ENCODE results near the gene MAP2K4. TPM values are rescaled to one million over a fixed set of nuclear protein-coding genes. Genes with fewer than 3 reads are reported as not detected.

The MAP2K4 gene
- total and polyA plus RNA-seq, 4 experiments from 2014 or later = 29.4 to 41.3 (median 32.6) TPM

- peaks cover 24 to 60% (median 42%) of the 10 kb centered on the region in 4 donors for H3K4me1 Mint-ChIP-seq
- Histone ChIP-seq H3K9me3 (ENCODE audit: control insufficient read depth in 1 of 2, low read length in 2 of 2) (no peaks in the 10 kb centered on the region), H3K27ac (ENCODE audit: low read depth, low read length) (no peak overlapping the region), H3K36me3 (ENCODE audit: insufficient read depth, low read length) (no peaks in the 10 kb centered on the region), H3K27me3 (ENCODE audit: insufficient read depth, low read length) (no peaks in the 10 kb centered on the region), H3K4me3 (ENCODE audit: low read length in 2 of 2) (no peak overlapping the region), H3K4me1 (ENCODE audit: insufficient read depth, low read length) (peaks cover 24% of the 10 kb centered on the region)
- H3K4me3 Mint-ChIP-seq = no peak overlapping the region
- CTCF ChIA-PET (ENCODE audit: partially characterized antibody) = interaction anchor here (2.0 kb wide), 1 partner anchor 12 kb away, joined by 8 read pairs; no protein-coding TSS in a partner anchor
- no peaks in the 10 kb centered on the region for H3K9me3 Mint-ChIP-seq
- H3K27ac Mint-ChIP-seq = no peak overlapping the region
- H3K27me3 Mint-ChIP-seq = no peaks in the 10 kb centered on the region
- intact Hi-C loops (cut with micrococcal nuclease) = no loop called here
- POLR2A ChIA-PET (ENCODE audit: partially characterized antibody) = no interaction called here
- no peak for DNase-seq
- peaks cover 7 to 19% of the 10 kb centered on the region in 2 donors for H3K36me3 Mint-ChIP-seq
These were observed 13.9 kb downstream of the MAP2K4 start for GRCh38 chr17:12034538-12034937.

GRCh38 chr17:12035673-12036072, 15.0 kb downstream of the MAP2K4 start:
- POLR2A ChIA-PET (ENCODE audit: partially characterized antibody) = no interaction called here
- Mint-ChIP-seq H3K36me3 (peaks cover 7 to 19% of the 10 kb centered on the region in 2 donors), H3K27ac (no peak overlapping the region), H3K9me3 (no peaks in the 10 kb centered on the region), H3K4me3 (no peak overlapping the region), H3K27me3 (no peaks in the 10 kb centered on the region), H3K4me1 (peaks cover 19 to 55% (median 37%) of the 10 kb centered on the region in 4 donors)
- intact Hi-C loops (cut with micrococcal nuclease) = no loop called here
- H3K36me3 ChIP-seq (ENCODE audit: insufficient read depth, low read length) = no peaks in the 10 kb centered on the region
- H3K4me1 ChIP-seq (ENCODE audit: insufficient read depth, low read length) = peaks cover 16% of the 10 kb centered on the region
- no peak overlapping the region for H3K27ac ChIP-seq (ENCODE audit: low read depth, low read length)
- H3K4me3 ChIP-seq (ENCODE audit: low read length in 2 of 2) = no peak overlapping the region
- H3K27me3 ChIP-seq (ENCODE audit: insufficient read depth, low read length) = no peaks in the 10 kb centered on the region
- no peaks in the 10 kb centered on the region for H3K9me3 ChIP-seq (ENCODE audit: control insufficient read depth in 1 of 2, low read length in 2 of 2)
- DNase-seq = no peak
- CTCF ChIA-PET (ENCODE audit: partially characterized antibody) = no interaction called here

- H3K4me3 ChIP-seq (ENCODE audit: low read length in 2 of 2) = no peak overlapping the region
- H3K4me3 Mint-ChIP-seq = no peak overlapping the region
- H3K4me1 Mint-ChIP-seq = peaks cover 22 to 54% (median 39%) of the 10 kb centered on the region in 4 donors
- no peak overlapping the region for H3K27ac Mint-ChIP-seq
- no peaks in the 10 kb centered on the region for H3K9me3 Mint-ChIP-seq
- H3K9me3 ChIP-seq (ENCODE audit: control insufficient read depth in 1 of 2, low read length in 2 of 2) = no peaks in the 10 kb centered on the region
- no peaks in the 10 kb centered on the region for H3K27me3 ChIP-seq (ENCODE audit: insufficient read depth, low read length)
- ChIA-PET POLR2A (ENCODE audit: partially characterized antibody) (no interaction called here), CTCF (ENCODE audit: partially characterized antibody) (no interaction called here)
- intact Hi-C loops (cut with micrococcal nuclease) = no loop called here
- H3K4me1 ChIP-seq (ENCODE audit: insufficient read depth, low read length) = peaks cover 8% of the 10 kb centered on the region
- H3K36me3 Mint-ChIP-seq = peaks cover 7 to 29% of the 10 kb centered on the region in 2 donors
- no peak overlapping the region for H3K27ac ChIP-seq (ENCODE audit: low read depth, low read length)
- H3K27me3 Mint-ChIP-seq = no peaks in the 10 kb centered on the region
- no peak for DNase-seq
- no peaks in the 10 kb centered on the region for H3K36me3 ChIP-seq (ENCODE audit: insufficient read depth, low read length)
These were observed 17.3 kb downstream of the MAP2K4 start for GRCh38 chr17:12037970-12038369.

GRCh38 chr17:12040478-12040877, 19.8 kb downstream of the MAP2K4 start:
- Mint-ChIP-seq H3K27me3 (no peaks in the 10 kb centered on the region), H3K9me3 (no peaks in the 10 kb centered on the region), H3K27ac (no peak overlapping the region), H3K36me3 (peaks cover 0 to 23% of the 10 kb centered on the region in 2 donors), H3K4me1 (peaks cover 25 to 62% (median 45%) of the 10 kb centered on the region in 4 donors), H3K4me3 (no peak overlapping the region)
- no peak for DNase-seq
- Histone ChIP-seq H3K27ac (ENCODE audit: low read depth, low read length) (no peak overlapping the region), H3K27me3 (ENCODE audit: insufficient read depth, low read length) (no peaks in the 10 kb centered on the region), H3K9me3 (ENCODE audit: control insufficient read depth in 1 of 2, low read length in 2 of 2) (no peaks in the 10 kb centered on the region), H3K36me3 (ENCODE audit: insufficient read depth, low read length) (no peaks in the 10 kb centered on the region), H3K4me3 (ENCODE audit: low read length in 2 of 2) (no peak overlapping the region), H3K4me1 (ENCODE audit: insufficient read depth, low read length) (peaks cover 23% of the 10 kb centered on the region)
- intact Hi-C loops (cut with micrococcal nuclease) = no loop called here
- ChIA-PET CTCF (ENCODE audit: partially characterized antibody) (no interaction called here), POLR2A (ENCODE audit: partially characterized antibody) (no interaction called here)

- Histone ChIP-seq H3K4me3 (ENCODE audit: low read length in 2 of 2) (no peak overlapping the region), H3K4me1 (ENCODE audit: insufficient read depth, low read length) (peaks cover 28% of the 10 kb centered on the region), H3K27ac (ENCODE audit: low read depth, low read length) (no peak overlapping the region), H3K9me3 (ENCODE audit: control insufficient read depth in 1 of 2, low read length in 2 of 2) (no peaks in the 10 kb centered on the region), H3K27me3 (ENCODE audit: insufficient read depth, low read length) (no peaks in the 10 kb centered on the region), H3K36me3 (ENCODE audit: insufficient read depth, low read length) (no peaks in the 10 kb centered on the region)
- intact Hi-C loops (cut with micrococcal nuclease) = no loop called here
- POLR2A ChIA-PET (ENCODE audit: partially characterized antibody) = no interaction called here
- Mint-ChIP-seq H3K4me1 (peaks cover 32 to 69% (median 51%) of the 10 kb centered on the region in 4 donors), H3K9me3 (no peaks in the 10 kb centered on the region), H3K27me3 (no peaks in the 10 kb centered on the region), H3K4me3 (no peak overlapping the region), H3K27ac (no peak overlapping the region), H3K36me3 (peaks cover 0 to 20% of the 10 kb centered on the region in 2 donors)
- CTCF ChIA-PET (ENCODE audit: partially characterized antibody) = no interaction called here
- no peak for DNase-seq
These were observed 20.6 kb downstream of the MAP2K4 start for GRCh38 chr17:12041312-12041711.

GRCh38 chr17:12043702-12044101, 23.0 kb downstream of the MAP2K4 start:
- no peaks in the 10 kb centered on the region for H3K9me3 ChIP-seq (ENCODE audit: control insufficient read depth in 1 of 2, low read length in 2 of 2)
- Mint-ChIP-seq H3K9me3 (no peaks in the 10 kb centered on the region), H3K4me3 (no peak overlapping the region), H3K27me3 (no peaks in the 10 kb centered on the region), H3K27ac (no peak overlapping the region), H3K4me1 (peaks cover 35 to 70% (median 53%) of the 10 kb centered on the region in 4 donors), H3K36me3 (peaks cover 0 to 10% of the 10 kb centered on the region in 2 donors)
- no peaks in the 10 kb centered on the region for H3K27me3 ChIP-seq (ENCODE audit: insufficient read depth, low read length)
- intact Hi-C loops (cut with micrococcal nuclease) = no loop called here
- no peak for DNase-seq
- H3K4me3 ChIP-seq (ENCODE audit: low read length in 2 of 2) = no peak overlapping the region
- no peaks in the 10 kb centered on the region for H3K36me3 ChIP-seq (ENCODE audit: insufficient read depth, low read length)
- H3K4me1 ChIP-seq (ENCODE audit: insufficient read depth, low read length) = peaks cover 42% of the 10 kb centered on the region
- H3K27ac ChIP-seq (ENCODE audit: low read depth, low read length) = no peak overlapping the region
- ChIA-PET CTCF (ENCODE audit: partially characterized antibody) (no interaction called here), POLR2A (ENCODE audit: partially characterized antibody) (no interaction called here)

GRCh38 chr17:12046786-12047185, 26.1 kb downstream of the MAP2K4 start:
- H3K36me3 Mint-ChIP-seq = peaks cover 0 to 4% of the 10 kb centered on the region in 2 donors
- Histone ChIP-seq H3K4me3 (ENCODE audit: low read length in 2 of 2) (no peak overlapping the region), H3K36me3 (ENCODE audit: insufficient read depth, low read length) (no peaks in the 10 kb centered on the region), H3K27me3 (ENCODE audit: insufficient read depth, low read length) (no peaks in the 10 kb centered on the region), H3K27ac (ENCODE audit: low read depth, low read length) (no peak overlapping the region), H3K4me1 (ENCODE audit: insufficient read depth, low read length) (peaks cover 64% of the 10 kb centered on the region), H3K9me3 (ENCODE audit: control insufficient read depth in 1 of 2, low read length in 2 of 2) (no peaks in the 10 kb centered on the region)
- peaks cover 42 to 75% (median 59%) of the 10 kb centered on the region in 4 donors for H3K4me1 Mint-ChIP-seq
- H3K27me3 Mint-ChIP-seq = no peaks in the 10 kb centered on the region
- ChIA-PET CTCF (ENCODE audit: partially characterized antibody) (no interaction called here), POLR2A (ENCODE audit: partially characterized antibody) (interaction anchor here (0.7 to 1.5 kb wide), 2 partner anchors 10 to 12 kb away, joined by 3 to 4 read pairs; no protein-coding TSS in a partner anchor)
- DNase-seq = no peak
- intact Hi-C loops (cut with micrococcal nuclease) = no loop called here
- H3K9me3 Mint-ChIP-seq = no peaks in the 10 kb centered on the region
- H3K27ac Mint-ChIP-seq = no peak overlapping the region
- no peak overlapping the region for H3K4me3 Mint-ChIP-seq
